Metanephros (tissue), 2 donors: Measurements from ENCODE around the gene KRTAP9-4. TPM values are rescaled to one million over a fixed set of nuclear protein-coding genes. Genes with fewer than 3 reads are reported as not detected.

Experiments used
- small RNA-seq: library from RNA; depleted of rRNA; stranded (forward); fragments of <200 nt; gene quantifications from one replicate; pipeline ENCODE3, GENCODE V24; 2014; ENCODE audit warnings: low replicate concordance
- total RNA-seq: library from RNA; depleted of rRNA; stranded (reverse); fragments of >200 nt; gene quantifications from one replicate; pipeline ENCODE4 v1.2.3, GENCODE V29; 2014

KRTAP9-4 gene
- not detected for total RNA-seq

GRCh38 chr17:41249637-41250240 is at the start of gene KRTAP9-4:
TSS of gene KRTAP9-4 (plus strand) at chr17:41249687. CDS start at chr17:41249721, 34 bp downstream.

GRCh38 chr17:41226598-41227095 is 22.8 kb upstream of the KRTAP9-4 start, which contains the start of gene KRTAP9-2:
TSS of gene KRTAP9-2 (plus strand) at chr17:41226648. CDS start at chr17:41226655, 7 bp downstream.

GRCh38 chr17:41232399-41233105 is 16.9 kb upstream of the KRTAP9-4 start, which contains the start of gene KRTAP9-3:
TSS of gene KRTAP9-3 (plus strand) at chr17:41232449. CDS start at chr17:41232502, 53 bp downstream.

GRCh38 chr17:41237949-41238437 is 11.5 kb upstream of the KRTAP9-4 start, which contains the start of gene KRTAP9-8:
TSS of gene KRTAP9-8 (plus strand) at chr17:41237999. CDS start at chr17:41238052, 53 bp downstream.

GRCh38 chr17:41255381-41256290 is 6.1 kb downstream of the KRTAP9-4 start, which contains the start of gene KRTAP9-9:
TSS of gene KRTAP9-9 (plus strand) at chr17:41255384.

GRCh38 chr17:41265078-41265477 is 15.6 kb downstream of the KRTAP9-4 start, which contains the start of gene KRTAP9-6:
TSS of gene KRTAP9-6 (plus strand) at chr17:41265378. CDS start at chr17:41265378, 0 bp downstream.

GRCh38 chr17:41275648-41276190 is 26.2 kb downstream of the KRTAP9-4 start, which contains the start of gene KRTAP9-7:
TSS of gene KRTAP9-7 (plus strand) at chr17:41275698. CDS start at chr17:41275698, 0 bp downstream.

Small RNA genes lying within 50 kb of the gene (small RNA-seq; reads per million reads assigned to genes)
- not detected for gene KRTAP9-10P

Other genes with a start within 250 kb of the KRTAP9-4 start
- not detected for gene KRTAP3-2, start 249.8 kb upstream of the KRTAP9-4 start, total RNA-seq
- gene KRTAP3-1, start 240.6 kb upstream of the KRTAP9-4 start, total RNA-seq = not detected
- gene KRTAP1-5, start 222.5 kb upstream of the KRTAP9-4 start, total RNA-seq = not detected
- gene KRTAP1-4, start 219.5 kb upstream of the KRTAP9-4 start, total RNA-seq = not detected
- gene KRTAP1-3, start 214.8 kb upstream of the KRTAP9-4 start, total RNA-seq = not detected
- gene KRTAP1-1, start 208.2 kb upstream of the KRTAP9-4 start, total RNA-seq = not detected
- not detected for gene KRTAP2-1, start 202.4 kb upstream of the KRTAP9-4 start, total RNA-seq
- not detected for gene KRTAP2-2, start 194.5 kb upstream of the KRTAP9-4 start, total RNA-seq
- not detected for gene KRTAP2-3, start 189.6 kb upstream of the KRTAP9-4 start, total RNA-seq
- not detected for gene KRTAP2-4, start 183.8 kb upstream of the KRTAP9-4 start, total RNA-seq
- not detected for gene KRTAP4-7, start 165.5 kb upstream of the KRTAP9-4 start, total RNA-seq
- not detected for gene KRTAP4-8, start 151.5 kb upstream of the KRTAP9-4 start, total RNA-seq
- gene KRTAP4-16, start 147.5 kb upstream of the KRTAP9-4 start, total RNA-seq = not detected
- not detected for gene KRTAP4-9, start 144.3 kb upstream of the KRTAP9-4 start, total RNA-seq
- not detected for gene KRTAP4-11, start 131.3 kb upstream of the KRTAP9-4 start, total RNA-seq
- gene KRTAP4-12, start 125.5 kb upstream of the KRTAP9-4 start, total RNA-seq = not detected
- not detected for gene KRTAP4-6, start 109.1 kb upstream of the KRTAP9-4 start, total RNA-seq
- not detected for gene KRTAP4-5, start 99.9 kb upstream of the KRTAP9-4 start, total RNA-seq
- not detected for gene KRTAP4-4, start 88.9 kb upstream of the KRTAP9-4 start, total RNA-seq
- not detected for gene KRTAP4-3, start 81.5 kb upstream of the KRTAP9-4 start, total RNA-seq
- gene KRTAP4-2, start 71.5 kb upstream of the KRTAP9-4 start, total RNA-seq = not detected
- not detected for gene KRTAP4-1, start 64.8 kb upstream of the KRTAP9-4 start, total RNA-seq
- gene KRTAP9-1, start 59.8 kb upstream of the KRTAP9-4 start, total RNA-seq = not detected
- gene KRTAP9-2, start 23.0 kb upstream of the KRTAP9-4 start, total RNA-seq = not detected
- not detected for gene KRTAP9-3, start 17.2 kb upstream of the KRTAP9-4 start, total RNA-seq
- not detected for gene KRTAP9-8, start 11.7 kb upstream of the KRTAP9-4 start, total RNA-seq
- gene KRTAP9-9, start 5.7 kb downstream of the KRTAP9-4 start, total RNA-seq = not detected
- not detected for gene KRTAP9-6, start 15.7 kb downstream of the KRTAP9-4 start, total RNA-seq
- gene KRTAP9-7, start 26.0 kb downstream of the KRTAP9-4 start, total RNA-seq = not detected
- not detected for gene KRTAP29-1, start 53.2 kb downstream of the KRTAP9-4 start, total RNA-seq
- gene KRTAP16-1, start 59.6 kb downstream of the KRTAP9-4 start, total RNA-seq = not detected
- not detected for gene KRTAP17-1, start 66.0 kb downstream of the KRTAP9-4 start, total RNA-seq
- gene KRT33A, start 101.1 kb downstream of the KRTAP9-4 start, total RNA-seq = 0.12 TPM
- gene KRT33B, start 120.1 kb downstream of the KRTAP9-4 start, total RNA-seq = not detected
- not detected for gene KRT34, start 132.6 kb downstream of the KRTAP9-4 start, total RNA-seq
- gene KRT31, start 147.9 kb downstream of the KRTAP9-4 start, total RNA-seq = 0.47 TPM
- gene KRT37, start 174.9 kb downstream of the KRTAP9-4 start, total RNA-seq = not detected
- not detected for gene KRT38, start 191.3 kb downstream of the KRTAP9-4 start, total RNA-seq
- not detected for gene KRT32, start 217.7 kb downstream of the KRTAP9-4 start, total RNA-seq
- 0.41 TPM for gene KRT35, start 231.5 kb downstream of the KRTAP9-4 start, total RNA-seq
- gene KRT36, start 240.2 kb downstream of the KRTAP9-4 start, total RNA-seq = not detected